Osteoblast (primary cell): ENCODE data around the gene RFXANK. TPM values are rescaled to one million over a fixed set of nuclear protein-coding genes. Genes with fewer than 3 reads are reported as not detected.
A peak's percentile ranks its signal among the peaks of the same experiment; 100 is the strongest.

Experiments used
- DNase-seq: peaks from one replicate; pipeline ENCODE4 v3.0.0; 2011; ENCODE audit warnings: low spot score, mixed read lengths; ENCODE audit not compliant: insufficient read length; ENCODE audit errors: missing footprints
- H2AFZ ChIP-seq: 2 replicates; pipeline ENCODE4 v1.6.0; 2011; ENCODE audit warnings: mild to moderate bottlenecking, low read length
- H3K27ac ChIP-seq: 2 replicates; pipeline ENCODE4 v1.5.1; 2011; ENCODE audit warnings: mild to moderate bottlenecking, low read depth, low read length, moderate library complexity
- H3K27me3 ChIP-seq: 2 replicates; pipeline ENCODE4 v1.6.0; 2012; ENCODE audit warnings: mild to moderate bottlenecking, control low read depth, inconsistent platforms, low read length, moderate library complexity; ENCODE audit not compliant: insufficient read depth
- H3K36me3 ChIP-seq: 2 replicates; pipeline ENCODE4 v1.5.1; 2011; ENCODE audit warnings: mild to moderate bottlenecking, low read length, control low read depth, moderate library complexity; ENCODE audit not compliant: insufficient read depth
- H3K4me1 ChIP-seq: 2 replicates; pipeline ENCODE4 v1.5.1; 2011; ENCODE audit warnings: mild to moderate bottlenecking, low read length, control low read depth, moderate library complexity; ENCODE audit not compliant: insufficient read depth
- H3K4me2 ChIP-seq: 2 replicates; pipeline ENCODE4 v1.6.0; 2011; ENCODE audit warnings: mild to moderate bottlenecking, low read length; ENCODE audit not compliant: insufficient read depth
- H3K4me3 ChIP-seq: fragments of 200-600 bp; sonication (generic); 3 replicates; pipeline ENCODE4 v1.5.1; 2012; ENCODE audit warnings: mild to moderate bottlenecking, low read length, inconsistent platforms; ENCODE audit not compliant: insufficient read depth
- H3K79me2 ChIP-seq: 2 replicates; pipeline ENCODE4 v1.6.0; 2012; ENCODE audit warnings: mild to moderate bottlenecking, low read length, control low read depth, inconsistent platforms; ENCODE audit not compliant: insufficient read depth
- H3K9me3 ChIP-seq: 2 replicates; pipeline ENCODE4 v1.5.1; 2011; ENCODE audit warnings: low read depth, low read length, control low read depth
- H4K20me1 ChIP-seq: 2 replicates; pipeline ENCODE4 v1.6.0; 2012; ENCODE audit warnings: mild to moderate bottlenecking, low read length, control low read depth; ENCODE audit not compliant: insufficient read depth
- CTCF ChIP-seq: IDR thresholded peaks from 2 replicates; pipeline ENCODE4 v1.5.1; 2011; ENCODE audit warnings: mild to moderate bottlenecking, low read depth, low read length, moderate library complexity; ENCODE audit errors: extremely low read depth
- total RNA-seq: library from RNA; depleted of rRNA; stranded (reverse); fragments of >200 nt; gene quantifications from 2 replicates; pipeline ENCODE4 v1.2.3, GENCODE V29; 2012

Gene RFXANK
- total RNA-seq, 1 donor = 47.4 TPM

GRCh38 chr19:19162495-19162894, 29.6 kb upstream of the RFXANK start:
- no peaks in the 10 kb centered on the region for H3K4me1 ChIP-seq
- H3K79me2 ChIP-seq = no peaks in the 10 kb centered on the region
- no peak overlapping the region for H3K27ac ChIP-seq
- DNase-seq = peak; percentile 62
- no peaks in the 10 kb centered on the region for H3K36me3 ChIP-seq
- no peaks in the 10 kb centered on the region for H3K27me3 ChIP-seq
- H3K9me3 ChIP-seq = no peaks in the 10 kb centered on the region
- H4K20me1 ChIP-seq = no peaks in the 10 kb centered on the region
- H3K4me3 ChIP-seq = no peak overlapping the region
- H3K4me2 ChIP-seq = no peak overlapping the region
- no peak overlapping the region for H2AFZ ChIP-seq
- TF ChIP-seq CTCF = no peak

DNA sequence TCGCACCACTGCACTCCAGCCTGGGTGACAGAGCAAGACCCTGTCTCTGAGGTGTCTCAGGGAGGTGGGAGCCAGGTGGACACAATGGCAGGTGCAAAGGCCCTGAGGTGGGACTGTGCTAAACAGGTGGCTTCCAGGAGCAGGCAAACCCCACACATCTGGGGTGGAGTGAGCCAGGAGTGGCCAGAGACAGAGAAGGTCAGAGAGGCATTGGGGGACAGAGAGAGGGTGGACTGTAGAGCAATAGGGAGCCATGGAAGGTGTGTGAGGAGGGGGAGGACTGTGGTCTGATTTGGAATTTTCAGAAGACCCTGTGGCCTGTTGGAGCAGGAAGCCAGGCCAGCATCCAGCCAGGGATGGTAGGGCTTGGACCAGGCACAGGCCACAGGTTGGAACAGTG, 26.7 kb upstream of the RFXANK start:
- no peaks in the 10 kb centered on the region for H3K79me2 ChIP-seq
- no peak overlapping the region for H2AFZ ChIP-seq
- H3K4me3 ChIP-seq = no peak overlapping the region
- H3K4me2 ChIP-seq = no peak overlapping the region
- no peaks in the 10 kb centered on the region for H4K20me1 ChIP-seq
- H3K27me3 ChIP-seq = no peaks in the 10 kb centered on the region
- H3K4me1 ChIP-seq = no peaks in the 10 kb centered on the region
- no peaks in the 10 kb centered on the region for H3K9me3 ChIP-seq
- no peak for TF ChIP-seq CTCF
- no peaks in the 10 kb centered on the region for H3K36me3 ChIP-seq
- no peak overlapping the region for H3K27ac ChIP-seq
- peak; percentile 25 for DNase-seq

DNA sequence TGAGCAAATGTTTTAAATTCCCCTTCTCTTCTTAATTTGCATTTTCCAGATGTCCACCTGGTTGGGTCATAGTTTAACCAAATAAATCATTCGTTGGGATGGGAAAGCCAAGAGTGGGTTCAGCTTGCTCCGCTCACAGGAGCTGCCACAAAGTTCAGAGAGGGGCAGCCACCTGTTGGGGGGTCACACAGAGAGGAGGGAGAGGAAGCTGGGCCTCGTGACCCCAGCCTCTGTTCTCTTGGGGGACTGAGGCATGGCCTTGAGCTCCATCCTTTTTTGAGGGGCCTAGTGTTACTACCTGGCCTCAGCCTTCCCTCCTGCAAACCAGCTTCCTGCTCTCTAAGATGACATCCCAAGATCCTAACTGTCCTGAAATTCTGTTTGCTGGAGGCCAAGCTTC, 24.4 kb upstream of the RFXANK start:
- Histone ChIP-seq H3K27ac (no peak overlapping the region), H3K4me1 (peaks cover 10% of the 10 kb centered on the region), H3K36me3 (no peaks in the 10 kb centered on the region), H3K79me2 (no peaks in the 10 kb centered on the region), H3K4me3 (no peak overlapping the region), H2AFZ (no peak overlapping the region), H3K4me2 (no peak overlapping the region), H3K9me3 (no peaks in the 10 kb centered on the region), H3K27me3 (no peaks in the 10 kb centered on the region), H4K20me1 (peaks cover 3% of the 10 kb centered on the region)
- no peak for TF ChIP-seq CTCF
- DNase-seq = peak; percentile 3

DNA sequence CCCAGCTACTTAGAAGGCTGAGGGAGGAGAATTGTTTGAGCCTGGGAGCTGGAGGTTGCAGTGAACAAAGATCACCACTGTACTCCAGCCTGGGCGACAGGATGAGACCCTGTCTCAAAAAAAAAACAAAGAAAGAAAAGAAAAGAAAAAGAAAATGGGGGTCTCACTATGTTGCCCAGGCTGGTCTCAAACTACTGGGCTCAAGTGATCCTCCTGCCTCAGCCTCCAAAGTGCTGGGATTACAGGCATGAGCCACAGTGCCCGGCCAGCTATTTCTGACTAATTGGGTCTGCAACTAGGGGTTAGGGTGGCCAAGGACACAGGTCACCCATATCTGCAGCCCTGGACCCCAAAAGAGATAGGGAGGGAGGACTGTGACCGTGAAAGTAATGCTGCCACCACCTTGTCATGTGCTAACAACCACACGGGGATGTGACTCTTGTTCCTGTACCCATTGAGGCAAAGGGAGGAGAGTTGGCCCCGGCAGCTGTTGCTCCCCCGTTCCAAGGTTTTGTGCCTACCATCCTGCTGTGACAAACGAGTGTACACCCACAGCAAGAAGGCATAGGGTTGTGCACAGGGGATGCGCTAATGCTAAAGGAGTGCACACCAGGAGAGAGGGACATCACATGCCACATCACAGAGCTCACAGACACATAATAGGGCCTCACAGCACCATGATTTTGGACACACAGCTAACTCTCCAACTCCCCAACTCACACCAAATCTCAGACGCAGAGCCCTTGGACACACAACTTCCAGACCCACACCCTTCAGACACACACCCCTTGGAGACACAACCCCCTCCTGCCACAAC, 22.6 kb upstream of the RFXANK start:
- Histone ChIP-seq H3K27me3 (no peaks in the 10 kb centered on the region), H3K9me3 (no peaks in the 10 kb centered on the region), H4K20me1 (peaks cover 3% of the 10 kb centered on the region), H3K36me3 (no peaks in the 10 kb centered on the region), H3K4me1 (peaks cover 11% of the 10 kb centered on the region), H3K79me2 (no peaks in the 10 kb centered on the region), H3K27ac (no peak overlapping the region), H3K4me3 (peak overlapping the region; percentile 30), H2AFZ (no peak overlapping the region), H3K4me2 (no peak overlapping the region)
- peak; percentile 41 for DNase-seq
- TF ChIP-seq CTCF = no peak
